HCT116 (cell line): ENCODE measurements around the gene ESRRB. TPM values are rescaled to one million over a fixed set of nuclear protein-coding genes. Genes with fewer than 3 reads are reported as not detected.

ENCODE experiments used
- ATAC-seq: fragments of 200-7000 bp; cut with Tn5 transposase; 2 replicates; pipeline ENCODE4 v1.9.1; 2020; ENCODE audit warnings: mild to moderate bottlenecking, moderate library complexity
- BruUV-seq: library from RNA; stranded (reverse); fragments of 400-500 nt; replicated peaks from 2 replicates; lab custom pipeline; 2021; lab: Mats Ljungman, UMichigan
- CTCF ChIA-PET: fragments of 300-600 bp; sonication (Branson Sonifier 250); formaldehyde crosslinking; loops from one replicate; lab custom pipeline; 2021; ENCODE audit warnings: antibody characterized with exemption; lab: Charles Lee
- POLR2A ChIA-PET: fragments of 300-600, 350-600 bp; sonication (Branson Sonifier 250); formaldehyde crosslinking; loops from one replicate; lab custom pipeline; 2021; ENCODE audit warnings: antibody characterized with exemption; lab: Charles Lee
- RAD21 ChIA-PET, 2 experiments: fragments of 300-600 bp; sonication (Branson Sonifier 250); formaldehyde crosslinking; loops; one replicate each; lab custom pipeline; 2023; ENCODE audit warnings: low total read pairs in 2 of 2; ENCODE audit not compliant: uncharacterized antibody in 2 of 2, unreplicated experiment in 2 of 2, low non-redundant PET in 1 of 2; lab: Charles Lee
- DNase-seq: peaks from one replicate; pipeline ENCODE4 v3.0.0-alpha.2; 2010; ENCODE audit warnings: low read depth, low spot score
- H2AFZ ChIP-seq: fragments of 200-600 bp; shearing (Covaris generic), sonication (generic); 2 replicates; pipeline ENCODE4 v1.6.1; 2017; ENCODE audit warnings: low read depth, mixed run types, mixed read lengths, antibody characterized with exemption, low read length; ENCODE audit not compliant: poor library complexity, severe bottlenecking
- H3K27ac ChIP-seq: 2 replicates; pipeline ENCODE4 v1.5.1; 2012; ENCODE audit warnings: low read depth, low read length
- H3K27me3 ChIP-seq: fragments of 200-600 bp; sonication (generic); 2 replicates; pipeline ENCODE4 v1.6.1; 2016; ENCODE audit warnings: mixed run types, low read length, mixed read lengths; ENCODE audit not compliant: insufficient read depth
- H3K36me3 ChIP-seq, 2 experiments: fragments of 200-500 bp in 1 of 2; fragments of 200-600 bp in 1 of 2; sonication (Bioruptor generic) in 1 of 2; sonication (generic) in 1 of 2; 2 replicates each; pipeline versions ENCODE4 v1.5.1 to v1.6.1; 2014 to 2016; ENCODE audit warnings: low read length in 2 of 2, inconsistent platforms in 1 of 2, mixed read lengths in 1 of 2, mixed run types in 1 of 2; ENCODE audit not compliant: insufficient read depth in 2 of 2, control insufficient read depth in 1 of 2
- H3K4me1 ChIP-seq, 2 experiments: fragments of 200-600 bp in 1 of 2; sonication (generic) in 1 of 2; 2 replicates each; pipeline versions ENCODE4 v1.5.1 to v1.6.1; 2012 to 2017; ENCODE audit warnings: low read length in 2 of 2, inconsistent platforms in 1 of 2, mild to moderate bottlenecking in 1 of 2, mixed read lengths in 1 of 2, mixed run types in 1 of 2, moderate library complexity in 1 of 2; ENCODE audit not compliant: insufficient read depth in 2 of 2, control insufficient read depth in 1 of 2
- H3K4me2 ChIP-seq: fragments of 200-600 bp; sonication (generic); 2 replicates; pipeline ENCODE4 v1.6.1; 2017; ENCODE audit warnings: mixed run types, low read length, mixed read lengths
- H3K4me3 ChIP-seq, 2 experiments: fragments of 200-600 bp in 1 of 2; sonication (generic) in 1 of 2; replicated peaks in 1 of 2; 2 replicates each; pipeline ENCODE4 v1.5.1; 2011 to 2016; ENCODE audit warnings: low read length in 2 of 2, control low read depth in 1 of 2, low read depth in 1 of 2, mild to moderate bottlenecking in 1 of 2, mixed read lengths in 1 of 2, mixed run types in 1 of 2
- H3K79me2 ChIP-seq: fragments of 200-600 bp; sonication (generic); 2 replicates; pipeline ENCODE4 v1.6.1; 2017; ENCODE audit warnings: mild to moderate bottlenecking, mixed run types, low read length, moderate library complexity, mixed read lengths; ENCODE audit not compliant: insufficient read depth
- H3K9ac ChIP-seq: fragments of 200-600 bp; sonication (generic); 2 replicates; pipeline ENCODE4 v1.6.1; 2016; ENCODE audit warnings: low read length, mixed read lengths
- H3K9me2 ChIP-seq: fragments of 200-600 bp; sonication (generic), shearing (Covaris generic); 2 replicates; pipeline ENCODE4 v1.6.1; 2017; ENCODE audit warnings: mixed run types, mild to moderate bottlenecking, moderate library complexity; ENCODE audit not compliant: insufficient read depth
- H3K9me3 ChIP-seq, 2 experiments: fragments of 200-500 bp in 1 of 2; fragments of 200-600 bp in 1 of 2; sonication (Bioruptor generic) in 1 of 2; sonication (generic) in 1 of 2; 2 replicates each; pipeline ENCODE4 v1.6.1; 2014 to 2017; ENCODE audit warnings: low read length in 2 of 2, mixed read lengths in 2 of 2, inconsistent platforms in 1 of 2, low read depth in 1 of 2, mild to moderate bottlenecking in 1 of 2, mixed run types in 1 of 2, moderate library complexity in 1 of 2; ENCODE audit not compliant: control insufficient read depth in 1 of 2, insufficient read depth in 1 of 2
- H4K20me1 ChIP-seq: fragments of 200-600 bp; sonication (generic), shearing (Covaris generic); 2 replicates; pipeline ENCODE4 v1.6.1; 2017; ENCODE audit warnings: mixed run types, mild to moderate bottlenecking, moderate library complexity; ENCODE audit not compliant: insufficient read depth
- CTCF ChIP-seq, 3 experiments: fragments of 200-600 bp in 1 of 3; sonication (generic) in 1 of 3; IDR thresholded peaks in 2 of 3; conservative IDR thresholded peaks in 1 of 3; 2 replicates each; pipeline ENCODE4 v1.5.1; 2012 to 2017; ENCODE audit warnings: low read depth in 2 of 3, low read length in 2 of 3, antibody characterized with exemption in 1 of 3, borderline replicate concordance in 1 of 3, control low read depth in 1 of 3, mild to moderate bottlenecking in 1 of 3, mixed read lengths in 1 of 3, mixed run types in 1 of 3, moderate library complexity in 1 of 3; ENCODE audit not compliant: insufficient read depth in 1 of 3
- EGR1 ChIP-seq: IDR thresholded peaks from 2 replicates; pipeline ENCODE4 v1.6.1; 2012; ENCODE audit warnings: low read depth
- ELF1 ChIP-seq: IDR thresholded peaks from 2 replicates; pipeline ENCODE4 v1.6.1; 2012; ENCODE audit warnings: low read depth, borderline replicate concordance
- EZH2 ChIP-seq: fragments of 200-600 bp; sonication (generic); IDR thresholded peaks from 2 replicates; pipeline ENCODE4 v1.6.1; 2017; ENCODE audit warnings: antibody characterized with exemption, mixed run types
- EZH2phosphoT487 ChIP-seq: fragments of 200-600 bp; IDR thresholded peaks from 2 replicates; pipeline ENCODE4 v1.6.1; 2018; ENCODE audit warnings: antibody characterized with exemption, borderline replicate concordance
- JUND ChIP-seq: IDR thresholded peaks from 2 replicates; pipeline ENCODE4 v1.6.1; 2012
- POLR2A ChIP-seq: IDR thresholded peaks from 2 replicates; pipeline ENCODE4 v1.7.0; 2011; ENCODE audit warnings: borderline replicate concordance; ENCODE audit not compliant: insufficient read depth, insufficient read length; ENCODE audit errors: extremely low read depth
- RAD21 ChIP-seq: IDR thresholded peaks from 2 replicates; pipeline ENCODE4 v1.6.1; 2012; ENCODE audit warnings: low read depth, mild to moderate bottlenecking
- SIN3A ChIP-seq: IDR thresholded peaks from 2 replicates; pipeline ENCODE4 v1.6.1; 2012; ENCODE audit warnings: low read depth
- SP1 ChIP-seq: IDR thresholded peaks from 2 replicates; pipeline ENCODE4 v1.6.1; 2012; ENCODE audit warnings: low read depth
- SRF ChIP-seq: IDR thresholded peaks from 2 replicates; pipeline ENCODE4 v1.6.1; 2012; ENCODE audit warnings: low read depth
- TCF7L2 ChIP-seq: IDR thresholded peaks from 2 replicates; pipeline ENCODE4 v1.7.0; 2011; ENCODE audit warnings: borderline replicate concordance, inconsistent platforms; ENCODE audit not compliant: insufficient read depth, insufficient read length; ENCODE audit errors: extremely low read depth
- YY1 ChIP-seq: IDR thresholded peaks from 2 replicates; pipeline ENCODE4 v1.6.1; 2011; ENCODE audit warnings: low read length, low read depth, moderate library complexity, mild to moderate bottlenecking; ENCODE audit not compliant: insufficient replicate concordance; ENCODE audit errors: extremely low read depth
- ZBTB33 ChIP-seq: IDR thresholded peaks from 2 replicates; pipeline ENCODE4 v1.6.1; 2011; ENCODE audit warnings: mild to moderate bottlenecking, low read length, moderate library complexity; ENCODE audit not compliant: insufficient replicate concordance; ENCODE audit errors: extremely low read depth
- ZFX ChIP-seq: fragments of 450-650 bp; IDR thresholded peaks from 2 replicates; pipeline ENCODE4 v1.6.1; 2017
- ZNF274 ChIP-seq: fragments of 200-500 bp; sonication (Bioruptor generic); IDR thresholded peaks from 2 replicates; pipeline ENCODE4 v1.6.1; 2014; ENCODE audit warnings: mild to moderate bottlenecking, low read depth, low read length, inconsistent platforms
- intact Hi-C: fragments of 100-400 bp; cut with micrococcal nuclease; formaldehyde crosslinking; loops from 2 replicates; pipeline ENCODE4 v1.10.0; 2022
- total RNA-seq: library from RNA; stranded (reverse); gene quantifications from one replicate; pipeline ENCODE4 v1.2.1, GENCODE V29; 2021; ENCODE audit not compliant: unreplicated experiment
- TF ChIP-seq, protein P1 (sequence below): IDR thresholded peaks from 2 replicates; pipeline ENCODE4 v1.6.1; 2012; ENCODE audit warnings: low read depth
- TF ChIP-seq, protein P2 (sequence below): IDR thresholded peaks from 2 replicates; pipeline ENCODE4 v1.6.1; 2012

ESRRB gene
- total RNA-seq, 1 experiment from 2014 or later: 1.9 TPM

- H3K4me2 ChIP-seq: no peak overlapping the region
- DNase-seq: no peak
- TF ChIP-seq EZH2phosphoT487 (no peak), ELF1 (no peak), TCF7L2 (no peak), SIN3A (no peak), ZNF274 (no peak), ZFX (no peak), ZBTB33 (no peak), SP1 (no peak), JUND (no peak), POLR2A (no peak), EZH2 (no peak), YY1 (no peak), RAD21 (no peak), SRF (no peak), EGR1 (no peak), CTCF (IDR thresholded peaks at IDR 0.05 in 2 of 3, conservative IDR thresholded peaks at IDR 0.05 in 1 of 3; ENCODE audit: borderline replicate concordance in 1 of 3, insufficient read depth in 1 of 3, low read depth in 2 of 3, low read length in 2 of 3) (no peak)
- TF ChIP-seq, protein P1, sequence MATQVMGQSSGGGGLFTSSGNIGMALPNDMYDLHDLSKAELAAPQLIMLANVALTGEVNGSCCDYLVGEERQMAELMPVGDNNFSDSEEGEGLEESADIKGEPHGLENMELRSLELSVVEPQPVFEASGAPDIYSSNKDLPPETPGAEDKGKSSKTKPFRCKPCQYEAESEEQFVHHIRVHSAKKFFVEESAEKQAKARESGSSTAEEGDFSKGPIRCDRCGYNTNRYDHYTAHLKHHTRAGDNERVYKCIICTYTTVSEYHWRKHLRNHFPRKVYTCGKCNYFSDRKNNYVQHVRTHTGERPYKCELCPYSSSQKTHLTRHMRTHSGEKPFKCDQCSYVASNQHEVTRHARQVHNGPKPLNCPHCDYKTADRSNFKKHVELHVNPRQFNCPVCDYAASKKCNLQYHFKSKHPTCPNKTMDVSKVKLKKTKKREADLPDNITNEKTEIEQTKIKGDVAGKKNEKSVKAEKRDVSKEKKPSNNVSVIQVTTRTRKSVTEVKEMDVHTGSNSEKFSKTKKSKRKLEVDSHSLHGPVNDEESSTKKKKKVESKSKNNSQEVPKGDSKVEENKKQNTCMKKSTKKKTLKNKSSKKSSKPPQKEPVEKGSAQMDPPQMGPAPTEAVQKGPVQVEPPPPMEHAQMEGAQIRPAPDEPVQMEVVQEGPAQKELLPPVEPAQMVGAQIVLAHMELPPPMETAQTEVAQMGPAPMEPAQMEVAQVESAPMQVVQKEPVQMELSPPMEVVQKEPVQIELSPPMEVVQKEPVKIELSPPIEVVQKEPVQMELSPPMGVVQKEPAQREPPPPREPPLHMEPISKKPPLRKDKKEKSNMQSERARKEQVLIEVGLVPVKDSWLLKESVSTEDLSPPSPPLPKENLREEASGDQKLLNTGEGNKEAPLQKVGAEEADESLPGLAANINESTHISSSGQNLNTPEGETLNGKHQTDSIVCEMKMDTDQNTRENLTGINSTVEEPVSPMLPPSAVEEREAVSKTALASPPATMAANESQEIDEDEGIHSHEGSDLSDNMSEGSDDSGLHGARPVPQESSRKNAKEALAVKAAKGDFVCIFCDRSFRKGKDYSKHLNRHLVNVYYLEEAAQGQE: no peak
- TF ChIP-seq, protein P2, sequence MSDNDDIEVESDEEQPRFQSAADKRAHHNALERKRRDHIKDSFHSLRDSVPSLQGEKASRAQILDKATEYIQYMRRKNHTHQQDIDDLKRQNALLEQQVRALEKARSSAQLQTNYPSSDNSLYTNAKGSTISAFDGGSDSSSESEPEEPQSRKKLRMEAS: no peak
- intact Hi-C loops: no loop called here
- no peaks in the 10 kb centered on the region for H3K4me1 ChIP-seq
- no peak overlapping the region for H3K4me3 ChIP-seq
- no peak overlapping the region for H3K27ac ChIP-seq
- no peaks in the 10 kb centered on the region for H4K20me1 ChIP-seq
- no peaks in the 10 kb centered on the region for H3K27me3 ChIP-seq
- ChIA-PET POLR2A (no interaction called here), CTCF (no interaction called here), RAD21 (no interaction called here)
- no peak for ATAC-seq
- no peak overlapping the region for H2AFZ ChIP-seq
- no peak overlapping the region for H3K9ac ChIP-seq
- no peaks in the 10 kb centered on the region for H3K9me3 ChIP-seq
- no peaks in the 10 kb centered on the region for H3K36me3 ChIP-seq
- H3K9me2 ChIP-seq: no peaks in the 10 kb centered on the region
- H3K79me2 ChIP-seq: no peaks in the 10 kb centered on the region
- no TSS peak for BruUV-seq
Measured at GRCh38 chr14:76484355-76484754, 108.4 kb downstream of the ESRRB start.
